ENCODE data around the gene IGF2R. TPM values are rescaled to one million over a fixed set of nuclear protein-coding genes. Genes with fewer than 3 reads are reported as not detected.
A peak's percentile ranks its signal among the peaks of the same experiment; 100 is the strongest.
"Not testable (repeated sequence)": the region's sequence is repeated elsewhere in the genome, so short reads cannot be mapped to it uniquely, and the experiment has no call there.

IGF2R gene
- polyA plus RNA-seq, 1 donor, result 77.3 TPM

GRCh38 chr6:159948199-159948598 lies 20.7 kb upstream of the IGF2R start:
- DNase-seq, result no peak

- no peak for DNase-seq
These were observed 17.1 kb upstream of the IGF2R start for GRCh38 chr6:159951772-159952171.

- no peak for DNase-seq
These were observed 16.4 kb upstream of the IGF2R start for GRCh38 chr6:159952289-159953005.

GRCh38 chr6:159953091-159953601 lies 15.7 kb upstream of the IGF2R start:
- no peak for DNase-seq

- DNase-seq, result no peak
These were observed 12.9 kb upstream of the IGF2R start for GRCh38 chr6:159955945-159956361.

- DNase-seq, result no peak
These were observed 11.7 kb upstream of the IGF2R start for GRCh38 chr6:159957071-159957673.

GRCh38 chr6:159959165-159959975 lies 9.5 kb upstream of the IGF2R start:
- DNase-seq, result no peak

GRCh38 chr6:159959976-159960384 lies 8.9 kb upstream of the IGF2R start:
- DNase-seq, result no peak

GRCh38 chr6:159960485-159960884 lies 8.4 kb upstream of the IGF2R start:
- no peak for DNase-seq

GRCh38 chr6:159961528-159961927 lies 7.4 kb upstream of the IGF2R start:
- DNase-seq, result no peak

GRCh38 chr6:159963111-159963510 lies 5.8 kb upstream of the IGF2R start:
- DNase-seq, result no peak

- no peak for DNase-seq
These were observed 4.8 kb upstream of the IGF2R start for GRCh38 chr6:159964046-159964445.

- DNase-seq, result no peak
These were observed 2.5 kb upstream of the IGF2R start for GRCh38 chr6:159966339-159966738.

- DNase-seq, result no peak
These were observed 1.9 kb upstream of the IGF2R start for GRCh38 chr6:159966981-159967380.

GRCh38 chr6:159967621-159968020 lies 1.3 kb upstream of the IGF2R start:
- not testable (repeated sequence) for DNase-seq

GRCh38 chr6:159969204-159969912 lies 476 bp downstream of the IGF2R start:
- DNase-seq, result no peak

GRCh38 chr6:159969921-159970320 lies 1.0 kb downstream of the IGF2R start:
- peak; percentile 81 for DNase-seq

GRCh38 chr6:159970659-159971063 lies 1.8 kb downstream of the IGF2R start:
- no peak for DNase-seq

- no peak for DNase-seq
These were observed 2.7 kb downstream of the IGF2R start for GRCh38 chr6:159971341-159972178.

GRCh38 chr6:159972506-159973268 lies 3.8 kb downstream of the IGF2R start:
- DNase-seq, result no peak

Data from left kidney (tissue), 2 donors.